ENCODE measurements around the gene DYRK1A.

The DYRK1A gene

GRCh38 chr21:37551331-37551992, 184.9 kb downstream of the DYRK1A start:
- Histone ChIP-seq H2AFZ (ENCODE audit: low read length) (no peak overlapping the region), H3K27me3 (ENCODE audit: insufficient read depth, low read length, poor library complexity, severe bottlenecking) (no peaks in the 10 kb centered on the region), H3K36me3 (ENCODE audit: insufficient read depth, low read length) (no peaks in the 10 kb centered on the region), H3K4me1 (ENCODE audit: insufficient read depth, low read length, poor library complexity, severe bottlenecking) (peaks cover 25% of the 10 kb centered on the region), H3K79me2 (ENCODE audit: insufficient read depth, low read length) (no peaks in the 10 kb centered on the region), H4K20me1 (ENCODE audit: insufficient read depth, low read length, poor library complexity, severe bottlenecking) (no peaks in the 10 kb centered on the region), H3K4me3 (ENCODE audit: low read length, poor library complexity, severe bottlenecking) (no peak overlapping the region), H3F3A (ENCODE audit: low read depth) (peaks cover 9% of the 10 kb centered on the region; the same call in 1 of the 2 replicates), H3K9me3 (ENCODE audit: insufficient read depth, low read depth, low read length) (no peaks in the 10 kb centered on the region), H3K4me2 (ENCODE audit: low read depth, low read length, poor library complexity, severe bottlenecking) (no peak overlapping the region), H3K9ac (ENCODE audit: low read depth, low read length, poor library complexity, severe bottlenecking) (no peak overlapping the region), H3K9me2 (replicated peaks; ENCODE audit: low read depth, low read length) (no peaks in the 10 kb centered on the region)
- no peak for TF ChIP-seq CTCF (conservative IDR thresholded peaks at IDR 0.05; ENCODE audit: low read length)

GRCh38 chr21:37551993-37552355, 185.4 kb downstream of the DYRK1A start:
- Histone ChIP-seq H3K9me3 (ENCODE audit: insufficient read depth, low read depth, low read length) (no peaks in the 10 kb centered on the region), H3F3A (ENCODE audit: low read depth) (peaks cover 9% of the 10 kb centered on the region; the same call in 1 of the 2 replicates), H3K27me3 (ENCODE audit: insufficient read depth, low read length, poor library complexity, severe bottlenecking) (no peaks in the 10 kb centered on the region), H3K36me3 (ENCODE audit: insufficient read depth, low read length) (no peaks in the 10 kb centered on the region), H3K4me1 (ENCODE audit: insufficient read depth, low read length, poor library complexity, severe bottlenecking) (peaks cover 19% of the 10 kb centered on the region), H3K4me2 (ENCODE audit: low read depth, low read length, poor library complexity, severe bottlenecking) (no peak overlapping the region), H3K79me2 (ENCODE audit: insufficient read depth, low read length) (no peaks in the 10 kb centered on the region), H4K20me1 (ENCODE audit: insufficient read depth, low read length, poor library complexity, severe bottlenecking) (no peaks in the 10 kb centered on the region), H3K9ac (ENCODE audit: low read depth, low read length, poor library complexity, severe bottlenecking) (no peak overlapping the region), H3K4me3 (ENCODE audit: low read length, poor library complexity, severe bottlenecking) (no peak overlapping the region), H3K9me2 (replicated peaks; ENCODE audit: low read depth, low read length) (no peaks in the 10 kb centered on the region), H2AFZ (ENCODE audit: low read length) (no peak overlapping the region)
- TF ChIP-seq CTCF (conservative IDR thresholded peaks at IDR 0.05; ENCODE audit: low read length) = no peak
- TF ChIP-seq EZH2phosphoT487 (IDR thresholded peaks at IDR 0.05; ENCODE audit: borderline replicate concordance) = no peak

GRCh38 chr21:37552496-37553029, 186.0 kb downstream of the DYRK1A start:
- Histone ChIP-seq H3K9me3 (ENCODE audit: insufficient read depth, low read depth, low read length) (no peaks in the 10 kb centered on the region), H3K4me1 (ENCODE audit: insufficient read depth, low read length, poor library complexity, severe bottlenecking) (peaks cover 17% of the 10 kb centered on the region), H3F3A (ENCODE audit: low read depth) (peaks cover 6% of the 10 kb centered on the region; the same call in 1 of the 2 replicates), H2AFZ (ENCODE audit: low read length) (no peak overlapping the region), H3K9me2 (replicated peaks; ENCODE audit: low read depth, low read length) (no peaks in the 10 kb centered on the region), H3K36me3 (ENCODE audit: insufficient read depth, low read length) (no peaks in the 10 kb centered on the region), H3K9ac (ENCODE audit: low read depth, low read length, poor library complexity, severe bottlenecking) (no peak overlapping the region), H4K20me1 (ENCODE audit: insufficient read depth, low read length, poor library complexity, severe bottlenecking) (no peaks in the 10 kb centered on the region), H3K27me3 (ENCODE audit: insufficient read depth, low read length, poor library complexity, severe bottlenecking) (no peaks in the 10 kb centered on the region), H3K4me2 (ENCODE audit: low read depth, low read length, poor library complexity, severe bottlenecking) (no peak overlapping the region), H3K4me3 (ENCODE audit: low read length, poor library complexity, severe bottlenecking) (no peak overlapping the region), H3K79me2 (ENCODE audit: insufficient read depth, low read length) (no peaks in the 10 kb centered on the region)
- no peak for TF ChIP-seq EZH2phosphoT487 (IDR thresholded peaks at IDR 0.05; ENCODE audit: borderline replicate concordance)
- no peak for TF ChIP-seq CTCF (conservative IDR thresholded peaks at IDR 0.05; ENCODE audit: low read length)
